HG02588 (cell line): ENCODE data around the gene PRR22.

Source experiments
- ATAC-seq: cut with Tn5 transposase; IDR thresholded peaks from one replicate; pipeline ENCODE4 v1.9.1; 2021; ENCODE audit warnings: mild to moderate bottlenecking, moderate library complexity; ENCODE audit not compliant: unreplicated experiment

The PRR22 gene

DNA sequence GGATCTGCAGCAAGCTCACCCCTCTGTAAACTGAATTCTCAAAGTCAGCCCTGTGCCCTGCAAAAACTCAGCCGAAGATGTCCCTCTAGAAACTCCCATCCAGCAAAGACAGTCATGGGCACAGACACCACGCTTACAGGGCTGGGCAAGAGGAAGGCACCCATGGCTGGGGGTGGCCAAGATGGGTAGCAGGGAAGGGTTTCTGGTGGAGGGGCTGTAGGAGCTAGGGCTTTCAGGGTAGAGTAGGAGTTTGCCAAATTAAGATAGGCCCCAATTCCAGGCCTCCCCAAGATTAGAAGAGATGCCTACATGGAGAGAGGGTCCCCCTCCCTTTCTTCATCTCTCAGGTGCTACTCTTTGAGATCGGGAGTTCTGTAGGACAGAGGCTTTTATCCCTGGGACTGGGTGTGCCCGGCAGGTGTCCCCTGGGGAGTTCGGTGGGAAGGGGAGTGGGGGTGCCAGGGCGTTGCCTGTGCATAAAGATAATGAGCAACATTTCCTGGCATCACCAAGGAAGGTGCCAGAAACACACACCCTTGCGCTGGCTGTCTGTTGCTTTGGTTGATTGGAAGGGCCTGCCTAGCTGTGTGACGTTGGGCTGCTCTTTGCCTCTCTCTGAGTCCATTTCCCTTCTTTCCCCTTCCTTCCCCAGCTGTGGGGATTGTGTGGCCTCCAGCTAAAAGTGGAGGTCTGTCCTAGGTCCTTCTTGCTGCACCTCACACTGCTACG, 29.7 kb upstream of the PRR22 start:
- ATAC-seq = no peak

DNA sequence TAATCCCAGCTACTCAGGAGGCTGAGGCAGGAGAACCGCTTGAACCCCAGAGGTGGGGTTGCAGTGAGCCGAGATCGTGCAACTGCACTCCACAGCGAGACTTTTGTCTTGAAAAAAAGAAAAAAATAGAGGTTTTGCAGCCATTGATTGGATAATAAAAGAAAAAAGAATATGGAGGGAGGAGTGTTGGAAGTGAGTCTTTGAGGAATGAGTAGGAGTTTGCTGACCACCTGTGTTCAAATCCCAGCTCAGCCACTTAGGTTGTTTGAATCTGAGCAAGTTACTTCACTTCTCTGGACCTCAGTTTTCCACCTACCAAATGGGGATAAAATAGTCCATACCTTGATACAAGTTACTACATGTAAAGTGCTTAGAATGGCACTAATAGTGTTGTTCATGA, 26.6 kb upstream of the PRR22 start:
- ATAC-seq = no peak

DNA sequence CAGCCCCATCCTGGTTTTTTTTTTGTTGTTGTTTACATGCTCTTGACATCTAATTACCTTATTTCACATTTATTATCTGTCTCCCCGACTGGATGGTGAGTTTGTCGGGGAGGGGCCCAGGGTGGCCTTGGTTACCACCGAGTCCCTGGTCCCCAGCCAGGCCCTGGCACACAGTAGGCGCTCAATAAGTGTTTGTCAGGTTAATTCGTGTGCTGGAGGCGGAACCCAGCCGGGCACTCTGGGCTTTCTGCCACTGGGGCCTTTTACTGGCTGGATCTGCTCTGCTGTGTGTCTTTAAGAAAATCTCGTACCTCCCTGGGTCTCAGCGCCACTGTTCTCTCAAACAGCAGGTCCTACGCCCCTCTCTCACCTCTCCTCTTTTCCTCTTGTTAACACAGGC, 24.9 kb upstream of the PRR22 start:
- no peak for ATAC-seq

DNA sequence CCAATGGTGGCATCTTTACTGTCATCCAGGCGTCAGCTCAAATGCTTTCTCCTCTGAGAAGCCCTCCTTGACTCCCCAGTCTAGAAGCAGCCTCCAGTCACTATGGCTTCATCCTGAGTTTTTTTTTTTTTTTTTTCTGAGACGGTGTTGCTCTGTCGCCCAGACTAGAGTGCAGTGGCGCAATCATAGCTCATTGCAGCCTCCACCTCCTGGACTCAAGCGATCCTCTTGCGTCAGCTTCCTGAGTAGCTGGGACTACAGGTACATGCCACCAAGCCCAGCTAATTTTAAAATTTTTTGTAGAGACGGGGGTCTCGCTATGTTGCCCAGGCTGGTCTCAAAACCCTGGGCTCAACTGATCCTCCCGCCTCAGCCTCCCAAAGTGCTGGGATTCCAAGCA, 24.5 kb upstream of the PRR22 start:
- no peak for ATAC-seq

GRCh38 chr19:5808120-5808816, 23.7 kb upstream of the PRR22 start:
- no peak for ATAC-seq

GRCh38 chr19:5806905-5807304, 22.4 kb upstream of the PRR22 start:
- ATAC-seq = no peak

- no peak for ATAC-seq
These were observed 21.6 kb upstream of the PRR22 start for GRCh38 chr19:5806133-5806489.

DNA sequence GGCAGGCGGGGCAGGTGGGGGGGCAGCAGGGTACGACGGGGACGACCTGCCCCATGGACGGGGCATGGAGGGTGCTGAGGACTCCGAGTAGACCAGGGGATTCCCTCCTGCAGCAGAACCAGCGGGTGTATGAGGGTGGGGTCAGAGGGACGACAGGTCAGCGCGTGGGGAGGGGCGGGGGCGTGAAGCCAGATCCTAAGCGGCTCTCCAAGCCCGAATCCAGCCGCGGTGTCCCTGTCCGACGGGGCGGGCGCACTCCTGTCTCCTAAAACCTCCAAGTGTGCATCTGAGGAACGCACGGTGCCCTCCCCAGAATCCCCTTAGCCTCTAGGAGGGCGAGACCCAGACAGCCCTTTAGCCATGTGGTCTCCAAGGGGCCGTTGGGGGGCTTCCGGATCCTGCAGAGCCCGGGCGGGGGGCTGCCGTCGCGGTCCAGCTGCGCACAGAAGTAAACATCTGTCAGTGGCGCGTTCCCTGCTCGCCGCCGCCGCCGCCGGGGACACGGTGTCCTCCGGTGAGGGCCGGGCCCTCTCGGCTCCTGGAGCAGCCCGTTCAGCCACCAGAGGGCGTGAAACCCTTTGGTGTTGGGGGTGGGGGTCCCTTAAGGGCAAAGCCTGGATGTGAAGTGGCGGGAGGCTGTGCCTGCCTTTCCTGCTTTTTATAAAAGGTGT, 21.1 kb upstream of the PRR22 start:
- no peak for ATAC-seq

DNA sequence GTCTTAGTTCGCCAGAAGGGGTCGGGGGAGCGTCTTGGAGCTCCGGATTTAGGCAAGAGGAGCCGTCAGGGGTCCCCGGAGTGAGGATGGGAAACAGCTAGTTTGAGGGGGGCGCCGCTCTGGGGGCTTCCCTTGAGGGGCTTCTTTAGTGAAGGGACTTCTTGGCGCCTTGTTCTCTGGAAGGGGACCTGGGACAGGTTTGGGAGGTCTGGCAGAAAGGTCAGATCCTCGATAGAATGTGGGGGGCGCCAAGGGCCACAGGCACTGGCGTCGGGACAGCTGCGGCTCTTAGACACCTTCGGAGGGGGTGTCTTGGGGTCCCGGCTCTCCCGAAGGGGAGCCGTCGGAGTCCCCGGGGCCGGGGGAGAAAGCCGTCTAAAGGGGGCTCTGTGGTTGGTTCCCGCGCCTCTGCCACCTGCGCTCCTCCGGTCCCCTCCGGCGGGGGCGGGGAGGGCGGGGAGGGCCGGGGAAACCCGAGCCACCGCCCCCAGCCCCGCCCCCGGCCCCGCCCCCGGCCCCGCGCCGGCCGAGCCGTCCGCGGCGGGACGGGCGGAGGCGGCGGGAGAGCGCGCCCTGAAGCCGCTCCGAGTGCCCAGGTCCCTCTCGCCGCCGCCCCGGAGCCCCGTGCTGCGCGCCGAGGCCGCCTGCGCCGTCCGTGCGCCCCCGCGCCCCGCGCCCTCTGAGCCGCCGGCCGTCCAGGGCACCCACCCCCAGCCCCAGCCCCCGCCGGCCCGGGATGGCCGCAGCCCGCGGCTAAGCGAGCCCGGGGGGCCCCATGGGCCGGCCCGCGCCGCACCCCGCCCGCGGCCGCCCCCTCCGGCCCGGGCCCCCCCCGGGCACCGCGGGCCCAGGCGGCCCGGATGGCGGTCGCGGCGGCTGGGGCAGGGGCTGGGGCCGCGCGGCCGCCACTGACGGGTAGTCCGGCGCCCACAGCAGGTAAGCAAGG, 20.2 kb upstream of the PRR22 start, which contains the start of gene NRTN:
NRTN (plus strand) TSS at position 552 of the 946 bp plus-strand sequence. CDS start 19,099 bp downstream, outside the sequence.
- ATAC-seq = no peak

DNA sequence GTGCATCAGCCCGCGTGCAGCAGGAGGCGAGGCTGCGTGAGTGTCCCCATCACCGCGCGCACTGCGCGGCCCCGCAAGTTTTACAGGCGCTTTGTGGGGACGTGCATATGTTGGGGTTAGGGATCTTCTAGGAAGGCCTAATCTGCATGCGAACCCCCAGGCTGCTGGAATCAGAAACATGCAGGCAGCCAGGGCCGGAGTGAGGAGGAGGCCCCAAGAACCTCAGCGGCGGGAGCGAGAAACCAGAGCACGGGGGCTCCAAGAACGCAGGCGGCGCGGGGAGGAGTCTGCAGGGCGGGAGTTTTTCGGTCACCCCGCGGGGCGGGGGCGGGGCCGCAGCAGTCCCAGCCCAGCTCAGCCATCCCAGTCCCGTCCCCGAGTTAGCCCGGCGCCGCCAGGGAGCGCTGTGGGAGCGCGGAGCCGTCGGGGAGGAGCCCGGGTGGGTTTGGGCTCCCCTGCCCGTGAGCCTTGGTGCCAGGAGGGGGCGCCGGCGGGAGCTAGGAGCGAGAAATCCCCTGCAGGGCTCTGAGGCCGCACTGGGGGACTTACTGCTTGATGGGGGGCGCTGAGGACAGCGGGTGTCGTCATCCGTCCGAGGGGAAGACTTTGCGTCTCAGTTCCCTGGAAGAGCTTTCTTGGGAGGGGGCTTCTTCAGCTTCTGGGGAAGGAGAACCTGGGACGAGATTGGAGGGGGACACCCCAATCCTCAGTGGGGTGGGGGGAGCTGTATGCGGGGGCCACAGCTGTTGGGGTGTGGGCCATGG, 19.4 kb upstream of the PRR22 start:
- ATAC-seq = no peak

GRCh38 chr19:5803441-5803751, 18.9 kb upstream of the PRR22 start:
- no peak for ATAC-seq

DNA sequence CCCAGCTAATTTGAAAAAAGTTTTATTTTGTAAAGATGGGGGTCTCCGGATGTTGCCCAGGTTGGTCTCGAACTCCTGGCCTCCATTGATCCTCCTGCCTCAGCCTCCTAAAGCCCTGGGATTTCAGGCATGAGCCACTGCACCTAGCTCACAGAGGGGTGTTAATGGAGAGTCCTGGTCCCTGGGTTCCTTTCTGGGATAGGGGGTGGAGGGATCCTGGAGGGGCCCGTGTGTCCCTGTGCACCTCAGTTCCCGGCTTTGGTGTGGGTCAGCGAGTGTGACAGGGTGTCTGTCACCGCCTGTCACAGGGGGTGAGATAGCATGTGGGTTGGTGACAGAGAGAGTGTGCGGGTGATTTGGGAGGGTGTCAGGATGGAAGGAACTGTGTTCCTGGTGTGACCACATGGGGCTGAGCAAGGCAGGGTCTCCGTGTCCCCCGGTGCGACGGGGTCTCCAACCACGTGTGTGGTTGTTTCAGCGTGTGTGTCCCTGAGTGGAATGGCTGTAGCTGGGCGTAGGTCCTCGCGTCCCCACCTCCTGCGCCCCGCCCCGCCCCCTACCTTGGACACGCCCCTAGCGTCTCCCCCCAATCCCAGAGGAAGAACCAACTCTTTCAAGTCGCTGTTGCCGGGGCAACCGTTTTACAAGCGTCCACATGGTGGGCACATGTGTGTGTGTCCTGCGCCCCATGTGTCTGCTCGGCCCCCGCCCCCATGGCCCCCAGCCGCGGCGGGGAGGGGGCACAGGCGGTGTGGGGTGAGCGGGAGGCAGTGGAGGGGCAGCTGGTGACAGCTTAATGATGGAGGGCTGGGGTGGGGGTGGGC, 17.5 kb upstream of the PRR22 start:
- ATAC-seq = no peak

DNA sequence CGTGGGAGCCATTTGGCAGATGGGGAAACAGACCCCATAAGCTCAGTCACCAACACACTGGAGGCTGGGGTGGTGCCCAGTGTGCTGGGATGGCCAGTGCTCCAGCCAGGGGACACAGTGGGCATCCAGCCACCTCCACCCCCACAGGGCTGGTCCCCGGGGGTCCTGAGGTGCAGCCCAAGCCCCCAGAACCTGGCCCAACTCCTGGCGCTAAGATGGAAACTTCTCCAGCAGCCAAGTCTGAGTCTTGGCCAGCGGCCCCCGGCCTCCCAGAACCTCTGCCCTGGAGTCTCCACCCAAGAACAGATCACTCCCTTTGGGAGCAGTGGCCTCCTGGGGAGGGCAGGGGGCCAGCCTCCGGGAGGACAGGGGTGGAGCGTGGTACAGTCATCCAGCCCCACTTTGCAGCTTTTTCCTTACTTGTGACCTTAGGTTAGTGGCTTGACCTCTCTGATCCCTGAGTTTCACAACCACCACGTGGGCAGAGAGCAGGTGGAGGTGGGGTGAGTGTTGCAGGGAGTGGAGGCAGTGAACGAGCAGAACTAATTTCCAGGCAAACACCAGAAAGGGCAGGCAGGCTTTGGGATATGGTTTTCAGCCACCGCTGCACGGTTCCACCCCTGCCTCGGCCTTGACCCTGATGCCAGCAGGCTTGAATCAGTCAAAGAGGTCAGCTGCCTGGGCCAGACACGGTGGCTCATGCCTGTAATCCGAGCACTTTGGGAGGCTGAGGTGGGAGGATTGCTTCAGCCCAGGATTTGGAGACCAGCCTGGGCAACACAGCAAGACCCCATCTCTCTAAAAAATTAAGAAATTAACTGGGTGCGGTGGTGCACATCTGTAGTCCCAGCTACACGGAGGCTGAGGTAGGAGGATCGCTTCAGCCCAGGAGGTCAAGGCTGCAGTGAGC, 16.1 kb upstream of the PRR22 start:
- no peak for ATAC-seq

DNA sequence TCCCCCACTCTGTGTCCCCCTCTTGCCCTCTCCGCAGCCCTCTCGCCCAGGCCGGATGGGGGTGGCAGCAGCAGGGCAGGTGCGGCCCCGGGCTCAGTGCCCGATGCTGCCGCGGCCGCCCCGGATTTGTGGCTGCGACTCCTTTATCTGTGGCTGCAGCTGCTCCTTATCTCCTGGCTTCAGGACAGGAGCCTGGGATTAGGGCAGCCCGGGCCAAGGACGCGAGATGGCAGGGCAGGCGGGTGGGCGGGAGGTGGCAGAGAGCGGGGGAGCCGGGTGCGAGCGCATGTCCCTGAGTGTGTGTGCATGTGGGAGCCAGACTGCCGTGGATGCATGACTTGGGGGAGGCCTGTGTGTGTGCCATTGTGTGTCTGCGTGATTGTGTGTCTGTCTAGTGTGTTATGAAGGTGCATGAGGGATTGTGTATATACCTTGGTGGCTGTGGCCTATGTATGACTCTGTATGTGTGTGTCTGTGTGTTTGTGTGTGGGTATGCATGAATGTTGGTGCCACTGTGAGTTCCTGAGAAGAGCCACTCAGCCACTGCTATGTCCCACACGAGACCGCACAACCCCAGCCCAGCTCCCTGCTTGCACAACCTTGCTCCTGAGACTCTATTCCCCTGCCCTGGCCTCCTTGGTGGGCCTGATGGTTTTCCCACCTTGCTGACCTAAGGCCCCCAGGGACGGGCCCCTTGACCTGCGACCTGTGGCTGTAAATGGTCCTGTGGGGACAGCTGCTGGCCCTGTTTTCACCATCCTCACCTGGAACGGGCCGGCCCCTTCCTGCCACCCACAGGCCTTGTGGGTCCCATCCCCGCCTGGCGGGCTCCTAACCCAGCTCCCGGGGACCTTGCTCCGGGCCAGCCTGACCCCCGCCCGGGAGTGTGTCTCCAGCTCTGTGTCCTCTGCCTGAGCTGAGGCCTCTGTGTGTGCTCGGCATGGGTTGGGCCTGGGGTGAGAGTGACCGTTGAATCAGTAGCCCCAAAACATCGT, 15.0 kb upstream of the PRR22 start:
- no peak for ATAC-seq

GRCh38 chr19:5798244-5798643, 13.7 kb upstream of the PRR22 start:
- no peak for ATAC-seq

DNA sequence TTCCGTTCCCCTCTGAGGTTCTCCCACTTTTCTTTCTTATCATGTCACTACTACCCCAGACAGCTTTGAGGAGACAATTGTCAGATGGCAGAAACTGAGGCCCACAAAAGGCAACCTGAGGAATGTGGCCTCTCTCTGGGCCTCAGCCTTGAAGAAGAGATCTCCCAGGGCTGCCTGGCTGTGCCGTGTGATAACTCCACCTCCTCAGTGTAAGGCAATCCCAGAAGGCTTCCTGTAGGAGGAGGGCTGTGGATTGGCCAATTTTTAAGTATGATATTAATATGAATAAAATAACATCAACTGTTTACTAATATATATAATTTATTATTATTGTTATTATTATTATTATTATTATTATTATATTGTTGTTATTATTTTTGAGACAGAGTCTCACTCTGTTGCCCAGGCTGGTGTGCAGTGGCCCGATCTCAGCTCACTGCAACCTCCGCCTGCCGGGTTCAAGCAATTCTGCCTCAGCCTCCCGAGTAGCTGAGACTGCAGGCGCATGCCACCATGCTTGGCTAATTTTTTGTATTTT, 10.9 kb upstream of the PRR22 start:
- no peak for ATAC-seq

GRCh38 chr19:5793188-5793587, 8.6 kb upstream of the PRR22 start:
- ATAC-seq = no peak
